DMS 273 (cell line): ENCODE data around the gene SLC5A5.
"Not testable (repeated sequence)": the region's sequence is repeated elsewhere in the genome, so short reads cannot be mapped to it uniquely, and the experiment has no call there.

Experiments
- DNase-seq: peaks from one replicate; lab custom pipeline; 2025; ENCODE audit not compliant: unreplicated experiment; lab: John Stamatoyannopoulos, UW

Gene SLC5A5

DNA sequence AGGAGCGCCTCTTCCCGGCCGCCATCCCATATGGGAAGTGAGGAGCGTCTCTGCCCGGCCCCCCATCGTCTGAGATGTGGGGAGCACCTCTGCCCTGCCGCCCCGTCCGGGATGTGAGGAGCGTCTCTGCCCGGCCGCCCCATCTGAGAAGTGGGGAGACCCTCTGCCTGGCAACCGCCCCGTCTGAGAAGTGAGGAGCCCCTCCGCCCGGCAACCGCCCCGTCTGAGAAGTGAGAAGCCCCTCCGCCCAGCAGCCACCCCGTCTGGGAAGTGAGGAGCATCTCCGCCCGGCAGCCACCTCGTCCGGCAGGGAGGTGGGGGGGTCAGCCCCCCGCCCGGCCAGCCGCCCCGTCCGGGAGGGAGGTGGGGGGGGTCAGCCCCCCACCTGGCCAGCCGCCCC, 46.4 kb downstream of the SLC5A5 start:
- not testable (repeated sequence) for DNase-seq

DNA sequence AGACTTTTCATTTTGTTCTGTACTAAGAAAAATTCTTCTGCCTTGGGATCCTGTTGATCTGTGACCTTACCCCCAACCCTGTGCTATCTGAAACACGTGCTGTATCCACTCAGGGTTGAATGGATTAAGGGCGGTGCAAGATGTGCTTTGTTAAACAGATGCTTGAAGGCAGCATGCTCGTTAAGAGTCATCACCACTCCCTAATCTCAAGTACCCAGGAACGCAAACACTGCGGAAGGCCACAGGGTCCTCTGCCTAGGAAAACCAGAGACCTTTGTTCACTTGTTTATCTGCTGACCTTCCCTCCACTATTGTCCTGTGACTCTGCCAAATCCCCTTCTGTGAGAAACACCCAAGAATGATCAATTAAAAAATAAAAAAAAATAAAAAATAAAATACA, 47.4 kb downstream of the SLC5A5 start:
- not testable (repeated sequence) for DNase-seq

DNA sequence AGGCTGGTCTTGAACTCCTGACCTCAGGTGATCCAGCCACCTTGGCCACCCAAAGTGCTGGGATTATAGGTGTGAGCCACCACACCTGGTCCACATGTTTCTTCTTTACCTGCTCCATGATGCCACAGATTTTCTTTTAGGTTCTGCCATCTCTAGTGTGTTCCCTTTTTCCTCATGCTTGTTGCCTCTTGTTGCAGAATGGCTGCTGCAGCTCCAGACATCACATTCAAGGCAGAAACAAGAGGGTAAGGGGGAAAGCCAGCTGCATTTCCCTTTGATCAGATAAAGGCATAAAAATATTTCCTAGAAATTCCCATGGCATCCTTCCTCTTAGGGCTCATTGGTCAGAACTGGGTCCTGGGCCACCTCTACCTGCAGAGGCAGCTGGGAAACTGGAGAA, 48.8 kb downstream of the SLC5A5 start:
- no peak for DNase-seq

DNA sequence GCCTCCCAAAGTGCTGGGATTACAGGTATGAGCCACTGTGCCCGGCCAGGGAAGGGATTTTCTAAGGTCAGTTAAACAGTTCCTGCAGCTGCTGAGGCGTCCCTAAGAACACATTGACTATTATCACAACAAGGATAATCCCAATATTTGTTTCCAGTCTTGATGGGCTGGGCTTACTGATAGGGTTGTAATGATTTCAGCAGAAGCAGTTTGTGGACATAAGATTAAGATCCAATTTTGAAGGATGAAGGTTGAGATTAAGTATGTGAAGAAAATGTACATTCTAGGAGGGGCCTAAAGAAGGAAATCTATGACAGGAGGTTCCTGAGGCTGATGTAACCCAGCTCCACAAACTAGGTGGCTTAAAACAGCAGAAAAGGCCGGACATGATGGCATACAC, 50.4 kb downstream of the SLC5A5 start:
- no peak for DNase-seq

DNA sequence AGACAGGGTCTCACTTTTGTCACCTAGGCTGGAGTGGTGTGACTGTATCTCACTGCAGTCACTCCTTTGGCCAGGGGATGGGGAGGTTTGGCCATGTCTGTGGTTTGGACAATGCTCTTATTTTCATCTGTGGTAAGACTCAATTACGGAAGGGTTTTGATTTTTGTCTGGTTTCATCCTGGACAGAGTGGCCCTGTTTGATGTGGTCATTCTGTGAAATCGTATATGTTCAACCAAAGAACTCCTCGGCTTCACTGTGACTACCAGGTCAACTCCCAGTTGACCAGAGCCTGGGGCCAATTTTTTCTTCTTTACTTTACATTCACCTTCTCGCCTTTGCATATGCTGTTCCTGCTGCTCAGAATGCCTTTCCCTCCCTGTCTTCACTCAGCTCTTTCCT, 54.3 kb downstream of the SLC5A5 start:
- DNase-seq, result no peak

DNA sequence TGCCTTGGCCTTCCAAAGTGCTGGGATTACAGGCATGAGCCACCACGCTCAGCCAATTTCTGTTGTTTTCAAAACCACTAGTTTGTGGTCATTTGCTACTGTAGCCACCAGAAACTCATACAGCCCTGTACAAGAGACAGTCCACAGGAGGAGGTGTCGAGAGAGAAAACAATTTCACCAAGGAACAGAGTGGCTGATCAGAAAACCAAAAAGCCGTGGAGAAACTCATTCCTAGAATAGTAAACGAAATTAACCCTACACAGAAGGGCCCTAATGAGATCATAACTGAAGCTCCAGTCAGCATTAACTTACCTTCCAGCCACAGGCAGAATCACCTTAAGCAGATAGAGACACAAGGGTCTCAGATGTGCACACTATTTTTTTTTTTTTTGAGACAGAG, 57.3 kb downstream of the SLC5A5 start:
- DNase-seq, result no peak

DNA sequence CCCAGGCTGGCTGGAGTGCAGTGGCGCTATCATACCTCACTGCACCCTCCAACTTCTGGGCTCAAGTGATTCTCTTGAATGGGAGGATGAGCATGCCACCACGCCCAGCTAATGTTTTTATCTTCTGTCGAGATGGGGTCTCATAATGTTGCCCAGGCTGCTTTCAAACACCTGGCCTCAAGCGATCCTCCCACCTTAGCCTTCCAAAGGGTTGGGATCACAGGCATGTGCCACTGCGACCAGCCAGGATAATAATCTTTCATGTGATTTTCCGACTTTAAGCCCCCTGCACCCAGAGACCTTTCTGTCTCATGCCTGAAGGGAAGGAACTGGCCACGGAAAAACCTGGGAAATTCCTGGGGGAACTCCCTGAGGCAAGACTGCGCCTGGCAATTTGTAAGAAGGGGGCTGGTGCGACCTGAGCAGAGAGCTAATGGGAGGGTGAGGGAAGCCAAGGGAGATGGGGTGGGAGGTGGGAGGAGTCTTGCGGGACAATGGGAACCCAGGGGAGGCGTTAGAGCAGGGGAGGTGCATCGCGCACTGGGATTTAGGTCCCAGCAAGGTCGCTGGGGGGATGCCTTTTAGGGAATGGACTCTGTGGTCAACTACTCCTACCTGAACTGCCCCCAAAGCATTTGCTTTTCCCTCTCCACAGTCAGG, 59.9 kb downstream of the SLC5A5 start:
- no peak for DNase-seq

DNA sequence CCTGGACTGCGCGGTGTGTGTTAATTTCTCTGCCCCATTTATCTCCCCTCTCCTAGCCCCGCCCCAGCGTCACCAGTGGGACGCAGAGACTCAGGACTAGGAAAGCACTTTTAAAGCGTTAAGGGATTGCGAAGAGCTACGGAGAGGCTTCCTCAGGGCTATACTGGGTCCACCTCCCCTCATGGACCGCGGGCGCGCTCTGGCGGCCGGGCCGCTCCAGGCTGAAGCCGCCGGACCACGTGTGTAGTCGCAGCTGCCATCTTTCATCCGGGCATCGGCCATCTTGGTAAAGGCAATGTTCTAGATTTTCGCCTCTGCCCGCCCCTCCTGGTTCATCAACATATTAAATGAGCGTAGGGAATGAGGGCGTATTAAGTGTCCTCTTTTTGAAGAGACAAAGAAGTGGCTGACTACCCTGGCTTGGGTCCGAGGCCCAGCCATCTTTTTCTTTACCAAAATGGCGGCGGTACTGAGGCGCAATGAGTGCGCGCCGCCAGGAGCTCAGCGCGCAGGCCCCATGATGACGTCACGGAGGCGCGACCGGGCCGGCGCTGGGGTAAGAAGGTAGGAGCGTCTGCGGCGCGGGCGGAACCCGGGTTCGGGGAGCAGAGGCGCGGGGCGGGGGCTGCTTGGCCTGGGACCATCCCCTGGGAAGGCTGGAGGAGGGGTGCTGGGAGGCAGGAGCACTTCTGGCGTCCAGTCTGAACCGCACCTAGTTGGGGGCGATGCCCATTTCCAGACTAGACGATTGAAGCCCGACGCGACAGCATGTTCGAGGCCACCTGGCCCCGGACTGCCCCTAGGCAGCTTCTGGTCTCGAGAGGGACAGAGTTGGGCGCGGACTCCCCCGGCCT, 61.0 kb downstream of the SLC5A5 start, which contains the start of gene CCDC124:
Gene CCDC124 (plus strand): TSS at position 531 of the 854 bp plus-strand sequence. CDS start 3,406 bp downstream, outside the sequence.
- peak; percentile 97 for DNase-seq

DNA sequence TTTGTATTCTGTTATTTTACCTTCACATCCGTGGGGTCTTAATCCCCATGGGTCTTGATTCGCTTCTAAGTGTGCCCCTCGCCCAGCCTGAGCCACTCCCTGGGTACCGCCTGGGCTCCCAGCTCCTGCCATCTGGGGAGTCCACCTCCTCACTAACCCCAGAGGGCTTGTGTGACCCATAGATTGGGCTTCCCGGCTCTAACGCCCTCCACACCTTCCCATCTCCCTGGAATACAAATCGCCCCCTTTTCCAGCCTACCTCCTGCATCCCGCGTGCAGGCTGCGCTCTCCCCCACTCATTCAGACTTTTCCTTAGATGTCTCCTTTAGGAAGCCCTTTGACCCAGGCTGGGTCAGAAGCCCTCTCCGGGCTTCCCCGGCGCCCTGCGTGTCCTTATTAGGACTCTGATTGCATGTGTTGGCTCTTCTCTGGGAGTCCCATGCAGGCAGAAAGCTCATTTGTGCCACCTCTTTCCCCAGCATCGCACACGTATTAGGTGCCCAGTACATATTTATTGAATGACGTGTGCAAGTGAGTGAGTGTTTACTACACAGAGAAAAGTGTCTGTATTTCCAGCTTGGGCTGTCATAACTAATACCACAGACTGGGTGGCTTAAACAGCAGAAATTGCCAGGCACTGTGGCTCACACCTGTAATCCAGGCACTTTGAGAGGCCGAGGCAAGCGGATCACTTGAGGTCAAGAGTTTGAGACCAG, 61.8 kb downstream of the SLC5A5 start:
- peak; percentile 53 for DNase-seq

DNA sequence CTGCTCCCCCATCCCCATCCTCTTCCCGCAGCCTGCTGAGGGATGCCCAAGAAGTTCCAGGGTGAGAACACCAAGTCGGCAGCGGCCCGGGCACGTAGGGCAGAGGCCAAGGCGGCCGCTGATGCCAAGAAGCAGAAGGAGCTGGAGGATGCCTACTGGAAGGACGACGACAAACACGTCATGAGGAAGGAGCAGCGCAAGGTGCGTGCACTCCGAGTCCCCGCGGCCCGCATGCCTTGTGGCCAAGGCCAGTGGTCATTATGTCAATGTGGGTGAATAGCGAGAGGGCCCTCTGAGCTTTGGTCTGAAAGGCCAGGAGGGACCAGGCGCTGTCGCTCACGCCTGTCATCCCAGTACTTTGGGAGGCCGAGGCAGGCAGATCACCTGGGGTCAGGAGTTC, 64.6 kb downstream of the SLC5A5 start:
- DNase-seq, result no peak

DNA sequence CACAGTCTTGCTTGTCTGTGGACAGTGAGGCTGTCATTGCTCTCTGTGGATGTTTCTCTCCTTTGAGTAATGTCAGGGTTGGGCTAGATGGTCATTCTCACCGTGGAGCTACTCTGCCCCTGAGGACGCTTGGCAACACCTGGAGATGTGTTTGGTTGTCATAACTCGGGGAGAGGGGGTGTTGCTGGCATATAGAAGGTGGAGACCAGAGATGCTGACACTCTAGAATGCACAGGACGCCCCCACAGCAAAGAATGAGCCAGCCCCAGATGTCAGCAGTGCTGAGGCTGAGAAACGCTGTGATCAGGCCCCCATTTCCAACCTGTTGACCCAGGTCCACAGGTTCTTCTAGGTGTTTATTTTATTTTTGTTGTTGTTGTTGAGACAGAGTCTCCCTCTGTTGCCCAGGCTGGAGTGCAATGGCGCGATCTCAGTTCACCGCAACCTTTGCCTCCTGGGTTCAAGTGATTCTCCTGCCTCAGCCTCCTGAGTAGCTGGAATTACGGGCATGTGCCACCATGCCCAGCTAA, 65.7 kb downstream of the SLC5A5 start:
- no peak for DNase-seq

DNA sequence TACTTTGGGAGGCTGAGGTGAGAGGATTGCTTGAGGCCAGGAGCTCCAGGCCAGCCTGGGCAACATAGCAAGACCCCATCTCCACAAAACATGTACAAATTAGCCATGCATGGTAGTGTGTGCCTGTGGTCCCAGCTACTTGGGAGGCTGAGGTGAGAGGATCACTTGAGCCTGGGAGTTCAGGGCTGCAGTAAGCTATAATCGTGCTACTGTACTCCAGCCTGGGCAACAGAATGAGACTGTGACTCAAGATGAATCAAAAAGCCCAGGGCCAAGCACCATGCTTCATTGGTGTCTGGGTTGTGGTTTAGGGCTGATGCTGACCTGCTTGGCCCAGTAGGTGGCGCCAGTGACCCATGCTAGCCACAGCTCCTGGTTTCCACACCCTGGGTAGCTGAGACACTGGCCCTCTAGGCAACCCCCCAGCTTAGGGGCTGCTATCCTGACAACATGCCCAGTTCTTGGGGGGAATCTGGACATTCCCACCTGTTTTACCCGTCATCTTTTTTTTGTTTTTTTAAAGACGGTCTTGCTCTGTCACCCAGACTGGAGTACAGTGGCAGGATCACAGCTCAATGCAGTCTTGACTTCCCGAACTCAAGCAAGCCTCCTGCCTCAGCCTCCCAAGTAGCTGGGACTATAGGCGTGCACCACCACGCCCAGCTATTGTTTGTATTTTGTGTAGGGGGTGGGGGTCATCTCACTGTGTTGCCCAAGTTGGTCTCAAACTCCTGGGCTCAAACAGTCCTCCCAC, 66.5 kb downstream of the SLC5A5 start:
- DNase-seq, result peak; percentile 85

DNA sequence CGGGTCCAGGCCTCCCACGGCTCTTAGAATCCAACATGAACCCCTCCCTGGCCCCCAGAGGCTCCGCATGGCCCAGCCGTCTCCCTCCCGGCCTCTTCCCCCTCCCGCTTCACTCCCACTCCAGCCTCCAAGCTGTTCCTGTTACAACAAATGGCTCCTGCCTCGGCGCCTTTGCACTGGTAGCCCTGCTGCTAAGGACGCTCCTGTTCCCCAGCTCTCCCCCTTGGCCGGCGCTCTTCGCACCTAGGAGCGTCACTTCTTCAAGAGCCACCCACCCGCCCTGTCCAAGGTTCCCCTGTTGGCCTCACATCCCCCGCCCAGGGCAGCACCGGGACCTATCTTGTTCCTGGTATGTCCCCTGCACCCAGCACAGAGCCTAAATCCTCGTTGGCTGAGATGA, 70.4 kb downstream of the SLC5A5 start:
- peak; percentile 44 for DNase-seq

DNA sequence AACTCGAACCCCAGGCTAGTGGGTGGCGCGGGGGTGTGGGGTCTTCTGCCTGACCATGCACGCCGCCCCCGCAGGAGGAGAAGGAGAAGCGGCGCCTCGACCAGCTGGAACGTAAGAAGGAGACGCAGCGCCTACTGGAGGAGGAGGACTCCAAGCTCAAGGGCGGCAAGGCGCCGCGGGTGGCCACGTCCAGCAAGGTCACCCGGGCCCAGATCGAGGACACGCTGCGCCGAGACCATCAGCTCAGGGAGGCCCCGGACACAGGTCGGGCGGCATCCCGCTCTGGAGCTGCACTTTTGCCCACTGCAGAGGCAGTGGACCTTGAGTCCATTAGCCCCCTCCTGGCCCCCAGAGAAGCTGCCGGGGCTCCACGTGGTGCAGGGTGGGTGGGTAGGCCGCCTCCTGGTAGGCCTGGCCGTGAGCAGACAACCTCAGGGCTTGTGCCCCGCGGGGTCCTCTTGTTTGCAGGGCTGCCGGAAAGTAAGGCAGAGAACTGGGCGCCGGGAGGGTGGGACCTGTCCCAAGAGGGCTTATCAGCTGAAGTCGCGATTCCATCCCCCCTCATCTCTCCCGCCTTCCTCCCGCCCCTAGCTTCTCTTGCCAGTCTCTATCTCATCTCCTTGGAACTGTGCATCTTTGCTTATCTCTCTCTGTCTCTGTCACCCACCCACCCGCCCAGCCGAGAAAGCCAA, 71.0 kb downstream of the SLC5A5 start:
- no peak for DNase-seq

DNA sequence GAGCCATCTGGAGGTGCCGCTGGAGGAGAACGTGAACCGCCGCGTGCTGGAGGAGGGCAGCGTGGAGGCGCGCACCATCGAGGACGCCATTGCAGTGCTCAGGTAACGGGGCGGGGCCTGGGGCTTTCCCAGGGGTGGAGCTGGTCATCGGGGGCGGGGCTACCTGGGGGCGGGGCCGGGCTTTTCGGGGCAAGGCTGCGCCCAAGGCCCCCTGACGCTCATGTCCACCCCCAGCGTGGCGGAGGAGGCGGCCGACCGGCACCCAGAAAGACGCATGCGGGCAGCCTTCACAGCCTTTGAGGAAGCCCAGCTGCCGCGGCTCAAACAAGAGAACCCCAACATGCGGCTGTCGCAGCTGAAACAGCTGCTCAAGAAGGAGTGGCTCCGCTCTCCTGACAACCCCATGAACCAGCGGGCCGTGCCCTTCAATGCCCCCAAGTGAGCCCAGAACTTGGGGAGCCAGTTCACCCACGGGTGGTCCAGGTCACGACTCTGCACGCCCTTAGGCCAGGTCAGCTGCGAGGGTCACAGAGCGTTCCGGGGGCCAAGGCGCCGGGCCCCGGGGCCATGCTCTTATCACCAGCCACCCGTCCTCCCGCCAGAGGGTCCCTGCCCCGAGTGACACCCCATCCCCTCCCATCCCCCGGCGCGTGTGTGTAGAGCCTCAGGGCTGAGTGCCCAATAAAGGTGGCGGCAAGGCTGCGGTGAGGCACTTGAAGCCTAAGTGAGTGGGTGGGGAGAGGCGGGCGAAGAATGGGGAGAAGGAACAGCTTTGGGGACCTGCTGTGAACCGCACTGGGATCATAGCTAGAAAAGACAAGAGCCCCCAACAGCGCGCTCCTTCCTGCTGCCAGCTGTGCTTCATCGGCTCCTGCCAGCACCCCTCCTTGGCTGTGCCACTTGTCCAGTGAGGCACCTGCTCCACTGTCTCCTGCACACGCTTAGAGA, 71.8 kb downstream of the SLC5A5 start:
- no peak for DNase-seq

DNA sequence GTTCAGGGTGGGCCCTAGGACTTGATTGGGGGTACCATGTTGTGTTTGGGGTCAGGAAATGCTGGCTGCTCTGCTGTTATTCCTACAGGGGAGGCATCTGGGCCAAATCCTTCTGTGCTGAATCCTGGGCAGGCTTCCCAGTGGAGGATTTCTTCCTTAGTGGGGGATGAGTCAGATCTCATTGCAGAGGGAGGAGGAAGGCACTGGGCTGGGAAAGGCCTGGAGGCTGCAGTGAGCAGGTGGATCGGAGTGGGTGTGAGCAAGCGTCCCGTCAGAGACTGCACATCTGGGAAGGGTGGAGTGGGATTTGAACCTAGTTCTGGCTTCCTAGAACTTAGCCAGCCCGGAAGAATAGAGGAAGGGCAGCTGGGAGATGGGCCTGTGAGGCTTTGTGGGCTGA, 72.6 kb downstream of the SLC5A5 start:
- peak; percentile 45 for DNase-seq
